ENCODE data around the gene CD22.

- no peak for TF ChIP-seq REST (tag by site-specific recombination; IDR thresholded peaks at IDR 0.05)
- no peak for TF ChIP-seq BCL11B (tag by site-specific recombination; IDR thresholded peaks at IDR 0.05; ENCODE audit: low read depth)
- TF ChIP-seq CTCF (tag by site-specific recombination; IDR thresholded peaks at IDR 0.05): no peak
- no peak for TF ChIP-seq SCRT2 (tag by site-specific recombination; IDR thresholded peaks at IDR 0.05)
These were observed 17.4 kb downstream of the CD22 start for GRCh38 chr19:35346193-35347052.
